ENCODE measurements around the gene FUT2. TPM values are rescaled to one million over a fixed set of nuclear protein-coding genes. Genes with fewer than 3 reads are reported as not detected.

The FUT2 gene
- polyA plus RNA-seq, 6 donors from 2014 or later: 0.11 to 0.26 (median 0.17) TPM; not detected in 3

DNA sequence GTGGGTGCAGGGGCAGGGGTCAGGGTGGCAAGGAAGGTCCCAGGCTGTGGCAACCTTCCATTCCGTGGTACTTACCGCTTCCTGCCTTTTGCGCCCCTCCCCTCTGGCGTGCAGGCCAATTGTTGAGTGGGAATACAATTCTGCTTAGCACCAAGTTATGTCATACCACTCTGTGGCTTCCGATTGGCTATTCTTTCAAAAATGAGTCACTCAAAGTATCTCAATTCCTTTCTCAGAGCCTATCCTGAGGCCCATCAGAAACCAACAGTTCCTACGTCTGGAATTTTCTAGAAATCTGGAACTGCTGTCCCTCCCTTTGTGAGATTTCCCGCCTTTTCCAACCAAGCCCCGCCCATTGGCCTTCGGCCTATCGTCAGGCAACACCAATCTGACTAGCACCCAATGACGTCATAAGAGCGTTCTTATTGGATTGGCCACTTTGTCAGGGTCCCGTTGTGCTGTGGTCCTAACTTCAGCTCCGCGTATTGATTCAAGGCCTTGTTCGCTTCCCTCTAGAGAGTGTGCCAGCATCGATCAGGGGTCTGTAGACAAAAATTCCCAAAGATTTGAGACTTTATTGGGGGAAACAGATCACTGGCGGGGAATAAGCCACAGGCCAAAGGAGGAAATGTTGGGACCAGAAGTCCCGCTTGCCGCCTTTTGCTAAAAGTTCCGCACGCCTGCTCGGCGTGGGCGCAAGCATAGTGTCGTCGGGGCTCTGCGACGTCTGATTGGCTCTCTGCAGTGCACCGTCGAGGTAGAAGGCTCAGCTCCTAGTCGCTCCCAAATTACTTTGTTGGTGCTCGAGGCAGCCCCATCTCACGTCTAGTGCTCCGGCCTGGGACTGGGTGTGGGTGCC lies 34.7 kb upstream of the FUT2 start:
- Mint-ChIP-seq H3K9me3 (no peaks in the 10 kb centered on the region), H3K4me3 (peak overlapping the region; percentile 72 to 94 (median 90)), H3K36me3 (no peaks in the 10 kb centered on the region), H3K4me1 (peaks cover 9 to 19% (median 16%) of the 10 kb centered on the region in 3 donors), H3K27me3 (no peaks in the 10 kb centered on the region), H3K27ac (peak overlapping the region; percentile 99 to 100 (median 99))
- peak; percentile 89 for DNase-seq
- ATAC-seq (ENCODE audit: low read depth in 2 of 2): peak; percentile 93 to 95

DNA sequence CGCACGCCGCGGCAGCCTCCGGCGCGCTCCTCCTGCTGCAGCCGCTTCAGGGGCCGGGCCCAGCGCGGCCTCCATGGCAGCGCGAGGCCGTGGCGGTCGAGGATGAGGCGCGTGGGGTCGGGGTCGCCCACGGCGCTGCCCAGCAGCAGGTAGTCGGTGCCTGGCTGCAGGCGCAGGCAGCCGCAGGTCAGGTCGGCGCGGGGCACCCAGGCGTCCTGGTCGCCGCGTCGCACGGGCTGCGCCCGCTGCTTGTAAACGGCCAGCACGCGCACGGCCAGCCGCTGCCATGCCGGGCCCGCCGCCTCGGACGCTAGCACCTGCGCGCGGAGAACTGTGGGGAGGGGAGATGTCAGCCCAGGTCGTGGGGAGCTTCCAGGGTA lies 34.1 kb upstream of the FUT2 start:
- no peaks in the 10 kb centered on the region for H3K36me3 Mint-ChIP-seq
- H3K27ac Mint-ChIP-seq: peak overlapping the region in 1 of 6 donors; percentile 73
- H3K4me1 Mint-ChIP-seq: peaks cover 9 to 19% (median 16%) of the 10 kb centered on the region in 3 donors
- DNase-seq: no peak
- H3K4me3 Mint-ChIP-seq: no peak overlapping the region
- no peak for ATAC-seq (ENCODE audit: low read depth in 2 of 2)
- no peaks in the 10 kb centered on the region for H3K9me3 Mint-ChIP-seq
- no peaks in the 10 kb centered on the region for H3K27me3 Mint-ChIP-seq

DNA sequence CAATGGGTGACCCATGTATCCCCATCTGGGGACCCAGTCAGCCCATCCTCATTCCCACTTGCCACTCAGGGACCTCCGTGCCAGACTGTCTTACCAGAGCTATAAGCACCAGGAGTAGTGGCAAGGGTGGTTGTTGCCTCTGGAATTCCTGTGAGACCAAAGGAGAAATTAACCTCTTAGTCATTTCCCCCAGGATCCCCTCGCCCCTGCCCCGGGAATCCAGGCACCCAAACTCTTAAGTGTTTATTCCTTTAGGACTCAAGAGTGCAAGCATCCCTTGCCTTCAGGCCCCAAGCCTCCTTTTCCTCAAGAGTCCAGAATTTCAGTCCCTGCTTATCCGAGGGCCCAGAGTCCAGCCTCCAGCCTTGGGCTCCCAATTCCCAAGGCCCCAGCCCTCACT lies 32.1 kb upstream of the FUT2 start:
- Mint-ChIP-seq H3K27ac (no peak overlapping the region), H3K27me3 (no peaks in the 10 kb centered on the region), H3K9me3 (peaks cover 0 to 1% (median 0%) of the 10 kb centered on the region in 7 donors), H3K36me3 (no peaks in the 10 kb centered on the region), H3K4me1 (peaks cover 9 to 19% (median 12%) of the 10 kb centered on the region in 3 donors), H3K4me3 (no peak overlapping the region)
- DNase-seq (no peak), ATAC-seq (ENCODE audit: low read depth in 2 of 2) (no peak)

GRCh38 chr19:48664476-48664875 lies 31.3 kb upstream of the FUT2 start:
- Mint-ChIP-seq H3K27ac (no peak overlapping the region), H3K4me1 (peaks cover 9 to 20% (median 12%) of the 10 kb centered on the region in 3 donors), H3K4me3 (no peak overlapping the region), H3K27me3 (no peaks in the 10 kb centered on the region), H3K9me3 (peaks cover 0 to 6% (median 0%) of the 10 kb centered on the region in 7 donors), H3K36me3 (no peaks in the 10 kb centered on the region)
- DNase-seq: no peak
- ATAC-seq (ENCODE audit: low read depth in 2 of 2): no peak

DNA sequence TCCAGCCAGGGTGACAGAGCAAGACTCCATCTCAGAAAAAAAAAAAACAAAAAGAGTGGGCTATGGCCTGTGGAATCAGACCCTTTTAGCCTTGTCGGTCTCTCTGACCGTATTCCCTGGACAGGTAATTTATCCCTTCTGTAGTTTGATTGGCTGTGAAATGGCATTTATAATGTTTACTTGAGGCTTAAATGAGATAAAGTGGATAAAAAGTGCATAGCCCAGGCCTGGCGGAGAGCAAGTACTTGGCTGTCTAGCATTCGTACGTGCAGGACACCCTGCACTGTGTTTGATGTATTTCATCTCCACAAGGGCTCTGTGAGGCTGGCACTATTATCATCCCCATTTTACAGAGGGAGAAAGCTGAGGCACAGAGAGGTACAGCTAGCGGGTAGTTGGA lies 30.0 kb upstream of the FUT2 start:
- H3K9me3 Mint-ChIP-seq: peaks cover 0 to 12% (median 0%) of the 10 kb centered on the region in 7 donors
- no peaks in the 10 kb centered on the region for H3K27me3 Mint-ChIP-seq
- DNase-seq (no peak), ATAC-seq (ENCODE audit: low read depth in 2 of 2) (no peak)
- no peaks in the 10 kb centered on the region for H3K36me3 Mint-ChIP-seq
- no peak overlapping the region for H3K27ac Mint-ChIP-seq
- peaks cover 10 to 19% (median 15%) of the 10 kb centered on the region in 3 donors for H3K4me1 Mint-ChIP-seq
- no peak overlapping the region for H3K4me3 Mint-ChIP-seq

- no peak for ATAC-seq (ENCODE audit: low read depth in 2 of 2)
- Mint-ChIP-seq H3K27ac (no peak overlapping the region), H3K4me1 (peaks cover 5 to 10% (median 7%) of the 10 kb centered on the region in 3 donors), H3K4me3 (no peak overlapping the region), H3K27me3 (no peaks in the 10 kb centered on the region), H3K36me3 (no peaks in the 10 kb centered on the region), H3K9me3 (peaks cover 0 to 12% (median 0%) of the 10 kb centered on the region in 7 donors)
- DNase-seq: no peak
These were observed 27.4 kb upstream of the FUT2 start for GRCh38 chr19:48668332-48668731.

DNA sequence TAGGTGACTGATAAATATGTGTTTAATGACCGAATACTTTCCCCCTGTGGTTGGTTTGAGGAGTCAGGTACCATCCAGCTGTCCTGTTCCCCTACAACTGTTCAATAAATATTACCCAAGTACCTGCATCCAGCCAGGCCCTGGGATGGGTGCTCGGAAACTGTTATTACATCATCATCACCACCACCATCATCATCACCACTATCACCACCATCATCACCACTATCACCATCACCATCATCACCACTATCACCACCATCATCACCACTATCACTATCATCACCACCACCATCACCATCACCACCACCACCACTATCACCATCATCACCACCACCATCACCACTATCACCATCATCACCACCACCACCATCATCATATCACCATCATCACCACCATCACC lies 27.0 kb upstream of the FUT2 start:
- H3K27me3 Mint-ChIP-seq: no peaks in the 10 kb centered on the region
- H3K9me3 Mint-ChIP-seq: peaks cover 0 to 12% (median 0%) of the 10 kb centered on the region in 7 donors
- ATAC-seq (ENCODE audit: low read depth in 2 of 2) (no peak), DNase-seq (no peak)
- H3K27ac Mint-ChIP-seq: peak overlapping the region in 3 of 6 donors; percentile 4 to 90 (median 54)
- H3K4me1 Mint-ChIP-seq: peaks cover 5 to 10% (median 7%) of the 10 kb centered on the region in 3 donors
- no peaks in the 10 kb centered on the region for H3K36me3 Mint-ChIP-seq
- H3K4me3 Mint-ChIP-seq: no peak overlapping the region

DNA sequence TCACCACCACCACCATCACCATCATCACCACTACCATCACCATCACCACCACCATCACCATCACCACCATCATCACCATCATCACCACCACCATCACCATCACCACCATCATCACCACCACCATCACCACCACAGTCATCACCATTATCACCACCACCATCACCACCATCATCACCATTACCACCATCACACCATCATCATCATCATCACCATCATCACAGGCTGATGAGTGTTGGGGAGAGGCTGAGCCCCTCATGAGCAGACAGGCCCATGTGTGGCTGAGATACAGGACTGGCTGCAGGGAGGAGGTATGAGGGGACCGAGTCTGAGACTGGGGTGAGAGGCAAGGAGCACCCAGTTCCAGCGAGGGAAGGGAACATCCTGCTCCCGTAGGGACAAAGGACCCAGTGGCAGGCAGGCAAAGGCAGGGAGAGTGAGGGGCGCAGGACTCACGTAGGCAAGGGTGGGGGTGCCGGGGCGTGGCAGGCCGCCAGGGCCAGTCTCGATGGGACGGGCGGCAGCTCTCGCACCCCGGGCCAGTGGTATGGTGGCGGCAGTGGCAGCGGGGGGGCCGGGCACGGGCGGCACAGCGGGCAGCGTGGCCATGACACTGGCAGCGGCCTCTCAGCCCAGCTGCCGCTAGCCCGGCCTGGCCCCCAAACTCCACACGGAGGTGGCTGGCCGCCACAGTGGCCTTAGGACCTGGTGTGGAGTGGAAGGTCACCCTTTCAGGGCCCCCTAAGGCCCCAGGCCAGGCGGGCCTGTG lies 25.7 kb upstream of the FUT2 start:
- Mint-ChIP-seq H3K27me3 (no peaks in the 10 kb centered on the region), H3K9me3 (peaks cover 0 to 12% (median 0%) of the 10 kb centered on the region in 7 donors), H3K4me1 (peaks cover 8 to 11% (median 10%) of the 10 kb centered on the region in 3 donors), H3K36me3 (no peaks in the 10 kb centered on the region), H3K4me3 (no peak overlapping the region), H3K27ac (peak overlapping the region in 1 of 6 donors; percentile 66)
- ATAC-seq (ENCODE audit: low read depth in 2 of 2) (no peak), DNase-seq (no peak)

- Mint-ChIP-seq H3K36me3 (no peaks in the 10 kb centered on the region), H3K9me3 (peaks cover 0 to 12% (median 0%) of the 10 kb centered on the region in 7 donors), H3K27me3 (peaks cover 0 to 5% (median 3%) of the 10 kb centered on the region in 3 donors), H3K27ac (peak overlapping the region in 1 of 6 donors; percentile 85), H3K4me1 (peaks cover 14 to 17% (median 15%) of the 10 kb centered on the region in 3 donors), H3K4me3 (peak overlapping the region in 1 of 8 donors; percentile 52)
- ATAC-seq (ENCODE audit: low read depth in 2 of 2): no peak
- no peak for DNase-seq
These were observed 24.9 kb upstream of the FUT2 start for GRCh38 chr19:48670699-48671445.

- H3K36me3 Mint-ChIP-seq: no peaks in the 10 kb centered on the region
- H3K4me1 Mint-ChIP-seq: peaks cover 14 to 17% (median 15%) of the 10 kb centered on the region in 3 donors
- DNase-seq (no peak), ATAC-seq (ENCODE audit: low read depth in 2 of 2) (no peak)
- H3K9me3 Mint-ChIP-seq: peaks cover 0 to 12% (median 0%) of the 10 kb centered on the region in 7 donors
- peaks cover 0 to 5% (median 3%) of the 10 kb centered on the region in 3 donors for H3K27me3 Mint-ChIP-seq
- peak overlapping the region in 1 of 6 donors; percentile 85 for H3K27ac Mint-ChIP-seq
- H3K4me3 Mint-ChIP-seq: no peak overlapping the region
These were observed 24.2 kb upstream of the FUT2 start for GRCh38 chr19:48671446-48671995.

DNA sequence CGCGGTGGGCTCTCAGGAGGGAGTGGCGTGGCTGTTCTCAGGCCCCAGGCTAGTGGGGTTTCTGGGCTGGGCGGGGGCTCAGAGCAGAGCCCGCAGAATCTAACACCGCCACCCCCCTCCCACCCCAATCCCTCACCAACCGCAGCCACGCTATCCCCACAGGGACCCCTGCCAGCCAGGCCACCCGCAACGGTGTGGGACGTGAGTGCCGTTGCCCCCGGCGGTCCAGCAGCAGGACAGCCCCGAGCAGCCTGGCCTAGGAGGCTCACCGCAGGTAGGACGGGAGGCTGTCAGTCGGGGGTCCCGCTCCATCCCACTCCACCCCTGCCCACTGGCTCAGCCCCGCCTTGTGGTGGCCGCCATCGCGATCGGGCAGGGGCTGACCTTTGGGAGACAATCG lies 22.8 kb upstream of the FUT2 start, which contains the start of gene NTN5:
NTN5 (minus strand) TSS at position 24 of the 400 bp plus-strand sequence. CDS start 2,031 bp downstream, outside the sequence.
- no peaks in the 10 kb centered on the region for H3K36me3 Mint-ChIP-seq

DNA sequence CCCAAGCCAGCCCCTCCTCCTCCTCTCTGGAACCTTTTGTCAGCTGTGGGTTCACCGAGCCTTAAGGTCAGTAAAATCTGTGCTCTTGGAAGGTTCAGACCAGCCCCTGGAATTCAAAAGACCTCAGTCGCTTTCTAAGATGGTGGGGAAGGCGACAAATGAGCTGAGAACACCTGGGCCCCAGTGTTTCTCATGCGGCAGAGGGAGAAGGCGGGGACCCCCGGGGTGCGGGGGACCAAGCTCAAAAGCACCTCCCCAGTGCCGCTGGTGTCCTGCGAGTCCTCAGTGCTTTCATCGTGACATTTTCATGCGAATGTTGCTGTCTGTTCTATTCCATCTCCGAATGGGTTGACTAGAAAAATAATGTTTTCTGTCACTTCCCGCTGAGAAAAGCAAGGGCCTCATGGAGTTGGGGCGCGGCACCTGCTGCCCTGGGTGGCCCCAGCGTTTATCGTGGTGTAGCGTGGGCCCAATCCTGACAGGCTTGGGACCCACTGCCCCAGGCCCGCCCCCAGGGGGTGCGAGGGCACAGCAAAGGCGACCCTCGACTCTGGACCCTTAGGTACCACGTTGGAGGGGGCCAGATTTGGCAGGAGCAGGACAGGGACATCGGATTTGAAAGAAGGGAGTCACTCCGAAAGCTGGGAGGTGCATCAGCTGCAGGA lies 22.2 kb upstream of the FUT2 start:
- no peak for DNase-seq
- no peak overlapping the region for H3K4me3 Mint-ChIP-seq
- H3K36me3 Mint-ChIP-seq: no peaks in the 10 kb centered on the region
- peaks cover 14 to 17% (median 15%) of the 10 kb centered on the region in 3 donors for H3K4me1 Mint-ChIP-seq
- peaks cover 0 to 11% (median 0%) of the 10 kb centered on the region in 7 donors for H3K9me3 Mint-ChIP-seq
- ATAC-seq (ENCODE audit: low read depth in 2 of 2): no peak
- H3K27me3 Mint-ChIP-seq: peaks cover 0 to 5% (median 3%) of the 10 kb centered on the region in 3 donors
- peak overlapping the region in 1 of 6 donors; percentile 8 for H3K27ac Mint-ChIP-seq

More for the DNA sequence above, 22.8 kb upstream of the FUT2 start, which contains the start of gene NTN5:
- H3K4me1 Mint-ChIP-seq: peaks cover 14 to 17% (median 15%) of the 10 kb centered on the region in 3 donors
- no peak within 1 kb of the TSS for H3K4me3 Mint-ChIP-seq
- H3K27me3 Mint-ChIP-seq: peaks cover 0 to 5% (median 3%) of the 10 kb centered on the region in 3 donors
- peaks cover 0 to 12% (median 0%) of the 10 kb centered on the region in 7 donors for H3K9me3 Mint-ChIP-seq
- peak within 1 kb of the TSS in 2 of 6 donors; percentile 28 to 65 for H3K27ac Mint-ChIP-seq
- DNase-seq (no peak), ATAC-seq (ENCODE audit: low read depth in 2 of 2) (no peak)
